OCI-LY7 (cell line): Measurements from ENCODE around the gene FGF23. TPM values are rescaled to one million over a fixed set of nuclear protein-coding genes. Genes with fewer than 3 reads are reported as not detected.

ENCODE experiments used
- BruUV-seq: library from RNA; stranded (reverse); fragments of 400-500 nt; replicated peaks from 2 replicates; lab custom pipeline; 2021; lab: Mats Ljungman, UMichigan
- CTCF ChIA-PET: fragments of 300-600 bp; sonication (Branson Sonifier 250); formaldehyde crosslinking; loops from one replicate; lab custom pipeline; 2022; ENCODE audit warnings: antibody characterized with exemption; ENCODE audit not compliant: unreplicated experiment; lab: Charles Lee
- POLR2A ChIA-PET: fragments of 300-600 bp; sonication (Branson Sonifier 250); formaldehyde crosslinking; loops from one replicate; lab custom pipeline; 2022; ENCODE audit warnings: antibody characterized with exemption; lab: Charles Lee
- DNase-seq: peaks from one replicate; pipeline ENCODE4 v3.0.0-alpha.2; 2015; ENCODE audit warnings: low spot score
- H2AFZ ChIP-seq: fragments of 200-600 bp; sonication (generic), shearing (Covaris generic); 2 replicates; pipeline ENCODE4 v1.6.1; 2014; ENCODE audit warnings: mild to moderate bottlenecking, antibody characterized with exemption, low read length, moderate library complexity
- H3K27ac ChIP-seq: fragments of 200-600 bp; sonication (generic); 2 replicates; pipeline ENCODE4 v1.5.1; 2014; ENCODE audit warnings: mixed run types, low read depth, mild to moderate bottlenecking, moderate library complexity, low read length, inconsistent platforms; ENCODE audit not compliant: poor library complexity, severe bottlenecking
- H3K36me3 ChIP-seq: fragments of 200-600 bp; sonication (generic); 2 replicates; pipeline ENCODE4 v1.6.1; 2014; ENCODE audit warnings: mild to moderate bottlenecking, antibody characterized with exemption, low read length, moderate library complexity, mixed read lengths; ENCODE audit not compliant: insufficient read depth
- H3K4me1 ChIP-seq: fragments of 200-600 bp; sonication (generic); 2 replicates; pipeline ENCODE4 v1.5.1; 2014; ENCODE audit warnings: mild to moderate bottlenecking, low read length; ENCODE audit not compliant: insufficient read depth, poor library complexity, severe bottlenecking
- H3K4me2 ChIP-seq: fragments of 200-600 bp; sonication (generic); 2 replicates; pipeline ENCODE4 v1.6.1; 2014; ENCODE audit warnings: mild to moderate bottlenecking, low read length
- H3K4me3 ChIP-seq: fragments of 200-600 bp; sonication (generic); 2 replicates; pipeline ENCODE4 v1.5.1; 2014; ENCODE audit warnings: mild to moderate bottlenecking, low read depth, low read length; ENCODE audit not compliant: poor library complexity, severe bottlenecking
- H3K79me2 ChIP-seq: fragments of 200-600 bp; sonication (generic); 2 replicates; pipeline ENCODE4 v1.6.1; 2016; ENCODE audit warnings: low read depth, mild to moderate bottlenecking, low read length, moderate library complexity, mixed read lengths; ENCODE audit not compliant: insufficient read depth
- H3K9me2 ChIP-seq: fragments of 200-600 bp; sonication (generic); 2 replicates; pipeline ENCODE4 v1.6.1; 2016; ENCODE audit warnings: mild to moderate bottlenecking, low read length, mixed read lengths; ENCODE audit not compliant: insufficient read depth
- H3K9me3 ChIP-seq: fragments of 200-600 bp; sonication (generic); 2 replicates; pipeline ENCODE4 v1.6.1; 2014; ENCODE audit warnings: mild to moderate bottlenecking, mixed run types, low read length, mixed read lengths
- H4K20me1 ChIP-seq: fragments of 200-600 bp; sonication (generic); 2 replicates; pipeline ENCODE4 v1.6.1; 2014; ENCODE audit warnings: mild to moderate bottlenecking, antibody characterized with exemption, low read length, moderate library complexity, mixed read lengths; ENCODE audit not compliant: insufficient read depth
- CTCF ChIP-seq: fragments of 200-600 bp; sonication (generic); conservative IDR thresholded peaks from 2 replicates; pipeline ENCODE4 v1.5.1; 2014; ENCODE audit warnings: mild to moderate bottlenecking, antibody characterized with exemption, low read length, moderate library complexity, mixed read lengths
- EZH2phosphoT487 ChIP-seq: fragments of 200-600 bp; sonication (generic); IDR thresholded peaks from 2 replicates; pipeline ENCODE4 v1.6.1; 2018; ENCODE audit warnings: low read depth, borderline replicate concordance, mild to moderate bottlenecking, mixed run types, antibody characterized with exemption, low read length, moderate library complexity, mixed read lengths
- intact Hi-C: fragments of 100-400 bp; cut with micrococcal nuclease; formaldehyde crosslinking; loops from one replicate; pipeline ENCODE4 v1.10.0; 2022; ENCODE audit not compliant: unreplicated experiment
- total RNA-seq, 2 experiments: library from RNA; depleted of rRNA in 1 of 2; stranded (reverse); fragments of >200 nt in 1 of 2; shearing (Covaris generic) in 1 of 2; gene quantifications; 2 replicates each; pipeline ENCODE4 v1.2.3, GENCODE V29; 2014 to 2022

The FGF23 gene
- total RNA-seq, 2 experiments from 2014 or later: 0.16 TPM; not detected in 1

- no peak for DNase-seq
- BruUV-seq: no TSS peak
- H3K4me1 ChIP-seq: peaks cover 26% of the 10 kb centered on the region
- CTCF ChIA-PET: no interaction called here
- H3K9me3 ChIP-seq: no peaks in the 10 kb centered on the region
- H3K9me2 ChIP-seq: no peaks in the 10 kb centered on the region
- no peak overlapping the region for H2AFZ ChIP-seq
- no peak for TF ChIP-seq CTCF
- TF ChIP-seq EZH2phosphoT487: no peak
- H3K27ac ChIP-seq: no peak overlapping the region
- H4K20me1 ChIP-seq: peaks cover 5% of the 10 kb centered on the region; the same call in 1 of the 2 replicates
- intact Hi-C loops: no loop called here
- H3K4me3 ChIP-seq: no peak overlapping the region
- peaks cover 61% of the 10 kb centered on the region; the same call in 1 of the 2 replicates for H3K79me2 ChIP-seq
- POLR2A ChIA-PET: interaction anchor here (0.6 to 1.3 kb wide), 2 partner anchors 9 to 814 kb away, joined by 5 to 8 read pairs; partner anchors contain the start of gene TIGAR
- H3K36me3 ChIP-seq: peaks cover 71% of the 10 kb centered on the region
- no peak overlapping the region for H3K4me2 ChIP-seq
Observed at GRCh38 chr12:4331221-4331620, 48.3 kb downstream of the FGF23 start.

GRCh38 chr12:4330203-4330602 is 49.3 kb downstream of the FGF23 start:
- ChIA-PET POLR2A (interaction anchor here (0.7 to 1.3 kb wide), 2 partner anchors 8 to 329 kb away, joined by 3 to 5 read pairs; partner anchors contain the start of gene TIGAR), CTCF (no interaction called here)
- H4K20me1 ChIP-seq: peaks cover 9% of the 10 kb centered on the region; the same call in 1 of the 2 replicates
- no TSS peak for BruUV-seq
- H3K4me3 ChIP-seq: no peak overlapping the region
- no peaks in the 10 kb centered on the region for H3K9me2 ChIP-seq
- intact Hi-C loops: no loop called here
- H3K9me3 ChIP-seq: no peaks in the 10 kb centered on the region
- no peak for DNase-seq
- peaks cover 66% of the 10 kb centered on the region for H3K36me3 ChIP-seq
- H3K4me1 ChIP-seq: peaks cover 26% of the 10 kb centered on the region
- TF ChIP-seq EZH2phosphoT487: no peak
- TF ChIP-seq CTCF: no peak
- H3K4me2 ChIP-seq: no peak overlapping the region
- H3K79me2 ChIP-seq: peaks cover 71% of the 10 kb centered on the region; the same call in 1 of the 2 replicates
- H3K27ac ChIP-seq: no peak overlapping the region
- no peak overlapping the region for H2AFZ ChIP-seq

- TF ChIP-seq EZH2phosphoT487 (no peak), CTCF (no peak)
- no peak overlapping the region for H3K4me2 ChIP-seq
- peaks cover 9% of the 10 kb centered on the region; the same call in 1 of the 2 replicates for H4K20me1 ChIP-seq
- no peak for DNase-seq
- H3K79me2 ChIP-seq: peaks cover 93% of the 10 kb centered on the region; the same call in 1 of the 2 replicates
- H3K9me2 ChIP-seq: no peaks in the 10 kb centered on the region
- no peak overlapping the region for H3K27ac ChIP-seq
- no peak overlapping the region for H2AFZ ChIP-seq
- BruUV-seq: no TSS peak
- intact Hi-C loops: no loop called here
- H3K4me1 ChIP-seq: peaks cover 43% of the 10 kb centered on the region
- ChIA-PET POLR2A (interaction anchor here (0.7 kb wide), 1 partner anchor 452 kb away, joined by 3 read pairs; no protein-coding TSS in a partner anchor), CTCF (no interaction called here)
- no peak overlapping the region for H3K4me3 ChIP-seq
- H3K9me3 ChIP-seq: no peaks in the 10 kb centered on the region
- H3K36me3 ChIP-seq: peaks cover 53% of the 10 kb centered on the region
Observed at GRCh38 chr12:4327293-4327692, 52.2 kb downstream of the FGF23 start.
